NCI-H1436 treated with DMSO at 0.1 percent for 48 hours (cell line): ENCODE data around the gene TUB.

Experiments
- DNase-seq: peaks from one replicate; lab custom pipeline; 2025; lab: John Stamatoyannopoulos, UW

The TUB gene

DNA sequence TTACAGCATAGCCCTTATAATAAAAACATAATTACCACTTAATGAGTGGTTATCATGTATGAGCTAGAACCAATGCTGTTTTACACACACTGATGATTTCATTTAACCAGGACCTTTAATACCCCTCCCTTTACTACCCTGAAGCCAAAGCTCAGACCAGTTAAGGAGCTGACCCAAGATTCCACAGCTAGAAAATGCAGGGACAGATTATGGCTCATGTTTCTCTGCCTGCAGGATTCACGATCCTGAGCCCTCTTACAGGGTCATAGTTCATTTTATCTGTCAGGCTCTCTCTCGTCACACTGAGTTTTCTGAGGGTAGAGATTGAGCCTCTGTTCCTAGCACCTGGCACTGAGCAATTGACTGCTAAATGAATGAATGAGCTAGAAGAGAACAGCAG is 27.4 kb downstream of the TUB start:
- DNase-seq: no peak

GRCh38 chr11:8109675-8110074 is 28.7 kb downstream of the TUB start:
- DNase-seq: no peak

DNA sequence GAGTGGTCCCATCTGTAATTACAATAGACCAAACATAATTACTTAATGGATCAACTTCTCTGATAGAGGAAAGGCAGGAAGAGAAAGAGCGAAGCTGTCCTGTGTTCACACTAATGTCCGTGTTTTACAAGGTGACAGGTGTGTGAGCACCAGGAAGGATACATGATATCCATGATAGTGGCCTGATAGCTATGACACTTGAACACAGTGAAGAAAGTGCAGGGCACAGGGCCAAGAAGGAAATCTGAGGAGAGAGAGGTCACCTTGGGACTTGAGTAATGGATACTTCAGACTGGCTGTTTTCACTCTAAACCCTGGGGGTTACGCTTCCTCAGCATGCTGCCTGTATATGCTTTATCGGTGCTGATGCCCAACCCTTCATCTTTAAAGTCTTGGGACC is 29.4 kb downstream of the TUB start:
- DNase-seq: no peak

DNA sequence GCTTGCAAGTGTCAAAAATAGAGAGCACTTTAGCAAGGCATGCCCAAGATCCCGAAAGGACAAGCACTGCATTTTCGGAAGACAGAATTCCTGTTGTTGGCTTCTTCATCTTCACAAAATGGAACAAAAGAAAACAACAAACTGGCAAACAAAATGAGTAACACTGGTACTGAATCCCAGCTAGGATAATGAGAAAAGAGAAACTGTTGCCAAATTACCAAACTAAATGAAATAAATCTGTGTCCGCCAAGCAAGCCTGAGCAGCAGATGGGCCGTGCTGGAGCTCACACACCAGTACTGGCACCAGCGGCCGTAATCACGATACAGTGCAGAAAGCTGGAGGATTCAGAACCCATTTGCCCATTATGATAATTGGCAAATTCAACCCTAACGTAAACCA is 30.6 kb downstream of the TUB start:
- DNase-seq: no peak

GRCh38 chr11:8122173-8122764 is 41.3 kb downstream of the TUB start:
- DNase-seq: no peak

DNA sequence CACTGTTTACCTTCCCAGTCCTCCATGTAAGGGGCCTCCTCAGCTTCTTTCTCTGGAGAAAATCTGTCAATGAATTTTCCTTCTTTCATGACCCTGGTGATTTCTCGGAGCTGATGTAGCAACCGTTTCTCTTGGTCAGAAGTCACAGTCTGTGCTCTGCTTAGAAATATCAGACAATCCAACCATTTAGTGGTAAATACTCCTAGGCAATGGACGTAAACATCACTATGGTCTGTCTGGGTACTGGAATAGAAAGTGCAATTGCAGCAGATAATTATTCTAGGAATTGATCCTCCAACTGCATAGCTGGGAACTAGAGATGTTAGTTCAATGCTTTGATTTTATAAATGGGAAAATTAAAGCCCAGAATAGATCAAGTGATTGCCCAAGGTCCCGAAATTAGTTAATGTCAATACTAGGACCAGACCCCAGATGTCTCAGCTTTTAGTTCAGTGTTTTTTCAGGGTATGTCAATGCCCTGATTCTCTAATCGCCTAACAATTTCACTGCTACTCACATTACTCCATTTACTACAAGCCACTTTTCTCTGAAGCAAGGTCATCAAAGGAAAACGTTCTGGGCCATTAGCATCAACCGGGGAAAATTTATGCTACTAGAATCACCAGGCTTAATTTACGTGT is 45.8 kb downstream of the TUB start:
- no peak for DNase-seq

DNA sequence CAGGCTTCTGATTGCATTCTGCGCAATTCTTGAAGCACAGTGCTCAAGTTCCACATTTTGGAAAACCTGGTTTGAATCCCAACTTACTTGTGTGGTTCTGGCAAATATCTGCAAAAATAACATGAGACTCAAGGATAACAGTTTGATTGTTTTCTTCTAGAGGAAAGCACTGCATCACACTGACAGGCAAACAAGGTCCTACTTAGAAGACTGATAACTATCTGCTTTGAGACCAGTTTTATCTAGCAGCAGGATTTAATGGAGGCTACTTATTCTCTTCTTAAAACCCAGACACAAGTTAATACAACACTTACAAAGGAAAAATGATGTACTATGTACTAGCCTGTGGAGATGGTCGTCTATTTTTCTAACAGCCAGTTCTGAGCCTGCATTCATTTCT is 46.4 kb downstream of the TUB start:
- no peak for DNase-seq

GRCh38 chr11:8138526-8138925 is 57.5 kb downstream of the TUB start:
- DNase-seq: no peak

DNA sequence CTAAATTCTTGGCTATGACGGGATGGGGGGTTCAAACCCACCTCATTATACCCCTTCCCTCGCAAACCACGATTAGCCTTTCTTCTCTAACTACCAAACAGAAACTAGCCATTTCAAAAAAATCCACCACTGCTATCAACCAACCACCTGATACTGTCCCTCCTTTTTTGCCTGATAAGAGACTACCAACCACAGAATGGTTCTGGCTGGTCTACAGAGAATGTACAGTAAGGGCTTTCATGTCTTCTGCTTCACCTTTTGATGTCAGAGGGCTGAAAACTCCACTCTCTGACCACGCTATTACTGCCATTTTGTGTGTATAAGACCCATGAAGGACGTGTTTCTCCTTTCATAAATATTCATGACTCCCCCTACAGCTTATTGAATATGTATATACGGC is 68.7 kb downstream of the TUB start:
- no peak for DNase-seq
